ENCODE data around the gene RPS21. TPM values are rescaled to one million over a fixed set of nuclear protein-coding genes. Genes with fewer than 3 reads are reported as not detected.

Gene RPS21
- polyA plus RNA-seq, 4 donors = 692 to 1,041 (median 746) TPM

DNA sequence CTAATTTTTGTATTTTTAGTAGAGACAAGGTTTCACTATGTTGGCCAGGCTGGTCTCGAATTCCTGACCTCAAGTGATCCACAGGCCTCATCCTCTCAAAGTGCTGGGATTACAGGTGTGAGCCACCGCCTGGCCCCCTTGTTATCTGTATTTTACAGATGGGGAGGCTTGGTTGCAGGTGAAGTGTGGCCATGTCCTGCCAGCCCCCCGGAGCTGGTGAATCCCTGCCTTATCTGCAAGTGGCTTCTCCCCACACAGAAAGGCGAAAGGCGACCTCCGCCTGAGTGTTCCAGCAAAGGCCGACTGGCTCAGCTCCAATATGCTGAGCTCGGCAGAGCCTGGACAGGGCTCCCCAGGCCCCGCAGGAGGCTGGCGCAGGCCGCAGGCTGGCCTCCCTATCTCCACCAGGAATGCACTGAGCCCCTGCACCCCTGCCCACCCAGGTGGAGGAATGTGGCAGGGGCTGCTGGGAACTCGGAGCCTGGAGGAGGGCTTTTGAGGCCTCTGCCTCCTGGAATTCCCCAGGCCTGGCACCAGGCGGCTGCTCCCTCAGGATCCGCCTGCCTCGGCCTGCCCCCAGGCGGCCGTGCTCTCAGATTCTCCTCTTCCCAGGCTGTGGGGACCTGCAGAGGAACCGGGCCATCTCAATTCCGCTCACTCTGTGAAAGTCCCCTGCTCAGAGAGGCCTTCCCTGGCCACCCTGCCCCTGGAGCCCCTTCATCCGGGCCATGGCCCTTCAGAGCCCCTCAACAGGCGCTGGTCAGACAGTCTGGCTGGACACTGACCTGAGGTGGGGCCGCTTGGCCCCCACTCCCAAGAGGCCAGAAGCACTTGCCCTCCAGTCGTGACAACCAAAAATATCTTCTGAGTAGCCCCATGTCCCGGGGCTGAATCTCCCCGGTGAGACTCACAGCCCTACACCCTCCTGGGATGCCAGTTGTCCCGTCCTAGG, 10.5 kb upstream of the RPS21 start:
- no peak for DNase-seq (ENCODE audit: low read depth in 4 of 4, low spot score in 3 of 4)

DNA sequence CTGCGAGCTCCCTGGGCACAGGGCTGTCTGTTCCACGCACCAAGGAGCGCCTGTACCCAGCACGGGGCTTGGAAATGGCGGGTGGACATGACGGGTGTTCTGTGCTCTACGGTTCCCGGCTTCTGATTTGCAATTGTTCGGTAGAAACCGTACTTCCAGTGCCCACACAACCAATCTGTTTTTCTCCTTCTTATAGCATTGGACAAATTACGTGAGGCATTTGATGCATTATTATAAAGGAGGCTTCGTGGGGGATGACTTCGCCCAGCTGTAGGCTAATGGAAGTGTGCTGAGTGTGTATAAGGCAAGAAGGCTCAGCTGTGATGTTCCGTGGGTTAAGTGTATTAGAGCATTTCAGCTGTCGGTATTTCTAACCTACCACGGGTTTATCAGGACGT, 9.8 kb upstream of the RPS21 start:
- no peak for DNase-seq (ENCODE audit: low read depth in 4 of 4, low spot score in 3 of 4)

DNA sequence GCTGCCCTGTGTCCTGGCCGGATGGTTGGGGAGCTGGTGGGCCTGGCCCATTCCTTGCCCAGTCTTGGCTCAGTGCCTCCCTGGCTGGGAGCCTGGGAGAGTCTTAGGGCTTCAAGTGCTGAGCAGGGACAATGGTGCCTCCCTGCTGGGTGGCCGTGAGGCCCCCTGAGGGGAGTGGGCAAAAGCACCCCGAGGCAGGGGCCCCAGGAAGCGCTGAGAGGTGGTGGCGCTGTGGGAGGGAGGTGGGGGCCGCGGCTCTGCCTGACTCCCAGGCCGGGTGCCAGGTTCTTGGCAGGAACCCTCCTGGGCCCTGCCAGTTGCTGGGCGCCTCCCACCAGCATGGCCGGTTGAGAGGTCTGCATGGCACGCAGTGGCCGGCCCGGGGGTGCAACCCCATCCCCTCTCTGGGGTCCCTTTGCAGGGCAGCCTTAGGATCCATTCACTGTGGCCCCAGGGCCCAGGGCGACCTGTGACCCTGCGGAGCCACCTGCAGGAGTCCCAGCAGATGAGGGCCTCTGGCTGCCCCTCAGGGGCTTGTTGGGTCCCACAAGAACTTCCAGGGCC, 9.2 kb upstream of the RPS21 start:
- no peak for DNase-seq (ENCODE audit: low read depth in 4 of 4, low spot score in 3 of 4)

DNA sequence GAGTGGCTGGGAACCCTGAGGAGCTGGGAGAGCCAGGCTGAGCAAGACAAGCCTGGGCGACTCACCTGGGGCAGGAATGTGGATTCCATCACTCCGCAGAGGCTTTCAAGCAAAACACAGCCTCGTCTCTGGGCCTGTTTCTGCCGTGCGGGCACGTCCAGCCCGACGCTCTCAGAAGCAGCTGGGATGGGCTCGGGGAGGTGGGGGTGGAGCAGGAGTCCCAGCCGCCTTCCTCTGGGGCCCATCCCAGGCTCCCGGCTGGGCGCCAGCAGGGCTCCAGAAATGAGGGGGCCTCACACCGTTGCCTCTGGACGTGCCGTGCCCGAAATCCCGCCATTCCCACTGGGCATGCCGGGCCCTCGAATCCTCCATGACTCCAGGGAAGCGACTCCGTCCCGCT, 8.7 kb upstream of the RPS21 start:
- no peak for DNase-seq (ENCODE audit: low read depth in 4 of 4, low spot score in 3 of 4)

DNA sequence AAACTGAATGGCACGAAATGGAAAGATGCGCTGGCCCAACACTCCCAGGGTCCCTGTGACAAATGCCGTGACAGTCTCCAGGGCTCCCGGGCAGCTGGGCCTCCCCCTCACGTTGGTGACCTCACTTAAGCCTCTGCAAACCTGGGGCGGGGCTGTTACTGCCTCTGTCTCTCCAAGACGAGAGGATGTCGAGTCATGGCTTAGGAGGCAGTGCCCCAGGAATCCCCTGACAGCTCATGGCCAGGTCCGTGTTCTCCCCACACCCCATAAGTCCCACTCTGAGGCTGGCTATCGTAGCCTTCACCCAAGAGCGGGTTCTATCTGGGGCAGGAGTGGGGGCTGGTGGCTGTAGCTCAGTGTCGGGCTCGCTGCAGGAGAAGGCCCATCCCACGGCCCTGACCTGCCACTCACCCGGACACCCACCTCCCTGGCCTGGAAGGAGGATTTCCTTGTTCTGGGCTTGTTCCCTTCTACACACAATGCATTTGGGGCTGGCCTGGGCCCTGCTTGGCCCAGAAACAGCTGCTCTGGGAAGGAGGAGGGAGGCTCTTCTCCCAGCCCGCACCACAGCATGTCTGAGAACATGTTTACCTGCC, 5.6 kb upstream of the RPS21 start:
- no peak for DNase-seq (ENCODE audit: low read depth in 4 of 4, low spot score in 3 of 4)

DNA sequence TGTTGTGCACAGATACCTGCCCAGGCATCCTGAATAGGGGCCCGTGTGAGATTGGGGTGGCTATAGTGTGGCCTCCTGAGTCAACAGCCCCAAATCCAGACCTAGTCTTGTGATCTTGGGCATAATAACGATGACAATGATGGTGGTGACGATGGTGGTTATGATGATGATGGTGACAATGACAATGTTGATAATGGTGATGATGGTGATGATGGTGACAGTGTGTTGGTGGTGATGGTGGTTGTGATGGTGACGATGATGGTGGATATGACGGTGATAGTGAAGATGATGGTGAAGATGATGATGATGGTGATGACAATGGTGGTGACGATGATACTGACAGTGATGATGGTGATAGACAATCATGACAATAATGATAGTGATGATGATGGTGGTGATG, 5.1 kb upstream of the RPS21 start:
- no peak for DNase-seq (ENCODE audit: low read depth in 4 of 4, low spot score in 3 of 4)

DNA sequence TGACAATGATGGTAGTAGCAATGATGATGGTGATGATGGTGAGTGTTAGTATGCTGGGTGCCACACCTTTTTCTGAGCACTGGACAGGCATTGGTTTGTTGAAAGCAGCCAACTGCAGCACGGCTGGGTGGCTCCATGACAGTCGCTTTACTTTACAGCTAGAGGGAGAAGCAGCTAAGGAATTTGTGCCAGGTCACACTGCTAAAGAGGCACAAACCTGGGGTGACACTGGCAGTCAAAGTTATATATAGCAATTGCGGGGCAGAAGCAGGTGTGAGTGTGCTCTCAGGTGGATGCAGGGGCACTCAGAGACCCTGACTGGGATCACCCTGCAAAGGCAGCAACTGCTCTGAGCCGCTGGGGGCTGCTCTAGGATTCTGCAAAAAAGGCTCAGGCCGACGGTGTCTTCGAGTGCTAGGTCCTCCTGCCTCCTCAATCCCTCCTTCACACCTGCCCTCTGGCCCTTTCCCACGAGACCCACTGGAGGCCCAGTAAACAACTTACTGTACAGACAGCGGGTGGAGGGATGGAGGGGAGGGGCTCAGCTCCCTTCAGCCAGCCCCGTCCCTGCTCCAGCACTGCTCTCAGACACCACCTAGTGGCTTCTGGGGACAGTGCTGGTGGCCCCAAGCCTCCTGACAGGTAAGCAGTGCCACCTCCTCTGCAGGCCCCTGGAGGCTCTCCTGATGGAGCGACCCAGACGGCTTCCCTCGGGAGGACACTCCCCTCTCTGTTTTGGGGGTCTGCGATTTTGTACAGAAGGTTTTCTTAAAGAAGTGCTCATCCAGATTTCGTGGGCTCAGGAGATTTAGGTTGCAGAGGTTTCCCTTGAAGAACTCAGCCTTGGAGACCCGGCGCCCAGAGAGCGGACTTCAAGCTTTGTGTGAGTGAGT, 4.4 kb upstream of the RPS21 start:
- peak in 1 of 4 donors; percentile 64 for DNase-seq (ENCODE audit: low read depth in 4 of 4, low spot score in 3 of 4)

DNA sequence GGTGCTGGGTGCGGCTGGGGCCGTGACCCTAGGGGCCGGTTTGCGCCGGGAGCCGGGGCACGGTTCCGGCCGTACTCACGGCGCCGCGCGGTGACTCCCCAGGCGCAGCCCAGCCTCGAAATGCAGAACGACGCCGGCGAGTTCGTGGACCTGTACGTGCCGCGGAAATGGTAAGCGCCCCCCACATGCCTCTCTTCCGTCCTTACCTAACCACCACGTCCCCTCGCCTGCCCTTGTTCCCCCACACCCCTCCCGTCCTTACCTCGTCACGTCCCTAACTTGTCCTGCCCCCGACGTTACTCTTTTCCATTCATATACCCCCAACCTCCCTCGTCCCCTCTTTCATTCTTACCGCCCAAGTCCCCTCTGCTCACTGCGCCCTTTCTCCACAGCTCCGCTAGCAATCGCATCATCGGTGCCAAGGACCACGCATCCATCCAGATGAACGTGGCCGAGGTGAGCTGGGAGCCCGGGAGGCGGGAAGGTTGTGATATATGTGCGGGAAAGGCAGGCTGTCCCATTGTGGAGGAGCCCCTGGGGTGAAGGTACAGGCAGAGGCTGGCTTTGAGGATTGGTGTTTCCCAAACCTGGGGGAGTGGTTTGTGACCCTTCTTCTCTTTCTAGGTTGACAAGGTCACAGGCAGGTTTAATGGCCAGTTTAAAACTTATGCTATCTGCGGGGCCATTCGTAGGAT, 463 bp downstream of the RPS21 start:
- DNase-seq (ENCODE audit: low read depth in 4 of 4, low spot score in 3 of 4) = no peak

DNA sequence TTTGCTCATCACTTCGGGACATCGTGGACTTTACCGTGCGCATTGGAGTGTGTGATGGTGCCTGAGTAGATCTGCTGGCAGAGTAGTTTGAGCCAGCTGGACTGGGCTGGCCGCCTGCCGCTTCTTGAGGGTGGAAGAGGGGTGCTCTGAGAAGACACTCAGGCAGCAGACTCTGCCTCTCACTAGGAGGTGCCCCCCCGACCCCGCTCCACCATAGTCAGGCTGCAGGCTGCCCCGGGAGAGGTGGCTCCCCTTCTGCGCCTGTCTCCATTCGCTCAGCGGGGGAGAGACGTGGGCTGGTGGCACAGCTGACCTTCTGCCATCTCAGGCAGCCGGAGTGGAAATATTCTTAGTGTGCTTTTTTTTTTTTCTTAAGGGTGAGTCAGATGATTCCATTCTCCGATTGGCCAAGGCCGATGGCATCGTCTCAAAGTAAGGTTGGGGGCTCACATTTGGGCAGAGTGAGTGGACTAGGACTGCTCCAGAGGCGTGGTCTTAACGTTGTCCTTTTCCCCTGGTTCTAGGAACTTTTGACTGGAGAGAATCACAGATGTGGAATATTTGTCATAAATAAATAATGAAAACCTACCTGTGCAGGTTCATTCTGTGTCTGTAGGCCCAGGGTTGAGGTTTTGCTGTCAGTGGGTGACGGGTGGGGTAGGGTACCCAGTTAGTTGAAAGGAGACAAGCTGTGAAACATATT, 1.2 kb downstream of the RPS21 start:
- no peak for DNase-seq (ENCODE audit: low read depth in 4 of 4, low spot score in 3 of 4)

DNA sequence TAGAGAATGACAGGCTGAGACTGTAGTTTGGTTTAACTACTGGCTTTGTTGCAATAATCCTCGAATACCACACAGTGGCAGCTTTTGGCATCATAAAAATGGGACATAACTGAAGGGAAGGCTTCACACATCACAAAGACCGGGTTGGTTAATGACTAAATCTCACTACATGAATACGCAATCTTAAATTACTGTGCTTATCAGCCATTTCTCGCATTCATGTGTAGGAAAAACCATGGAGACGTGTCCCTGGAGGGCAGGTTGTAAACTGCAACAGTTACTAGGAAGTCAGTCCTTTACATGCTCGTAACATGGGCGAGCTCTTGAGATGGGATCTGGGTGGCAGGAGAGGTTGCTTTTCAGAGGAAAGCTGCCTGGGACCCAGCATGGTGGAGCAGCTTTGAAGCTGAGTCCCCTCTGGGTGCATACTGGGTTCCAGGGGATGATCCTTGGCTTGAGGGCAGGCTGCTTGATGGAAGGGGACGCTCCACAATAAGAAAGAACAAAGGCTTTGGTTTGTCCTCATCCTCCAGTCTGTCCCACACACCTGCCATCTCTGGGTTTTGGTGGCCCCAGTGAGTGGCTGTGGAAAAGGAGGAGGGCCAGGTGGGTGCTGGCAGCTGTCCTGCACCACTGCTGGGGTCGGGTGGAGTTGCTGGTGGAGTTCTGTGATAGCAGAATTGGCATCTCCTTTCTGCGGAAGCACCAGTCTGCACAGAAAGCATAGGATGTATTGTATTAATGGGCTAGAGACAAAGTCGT, 2.1 kb downstream of the RPS21 start:
- DNase-seq (ENCODE audit: low read depth in 4 of 4, low spot score in 3 of 4) = no peak

DNA sequence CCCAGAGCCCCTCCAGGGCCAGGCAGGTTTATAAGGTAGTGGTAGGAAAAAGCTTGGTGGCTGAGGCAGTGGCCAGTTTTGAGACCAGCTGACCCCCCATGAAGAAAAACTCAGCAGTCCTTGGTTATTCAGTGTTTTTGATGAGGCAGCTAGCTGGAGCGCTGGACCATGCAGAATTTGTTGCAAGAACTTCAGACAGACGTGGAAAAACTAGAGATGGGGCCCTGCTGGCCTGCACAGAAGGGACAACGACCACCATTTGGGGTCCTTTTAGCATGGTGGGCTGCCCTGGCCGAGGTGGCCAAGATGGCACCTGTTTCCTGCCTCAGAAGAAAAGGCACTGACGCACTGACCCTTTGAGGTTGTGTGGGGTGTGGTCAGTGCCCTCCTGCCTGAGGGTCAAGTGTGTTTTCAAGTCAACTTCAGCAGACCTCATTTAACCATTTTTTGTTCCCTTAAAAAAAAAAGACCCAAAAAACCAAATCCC, 2.7 kb downstream of the RPS21 start:
- DNase-seq (ENCODE audit: low read depth in 4 of 4, low spot score in 3 of 4) = no peak

DNA sequence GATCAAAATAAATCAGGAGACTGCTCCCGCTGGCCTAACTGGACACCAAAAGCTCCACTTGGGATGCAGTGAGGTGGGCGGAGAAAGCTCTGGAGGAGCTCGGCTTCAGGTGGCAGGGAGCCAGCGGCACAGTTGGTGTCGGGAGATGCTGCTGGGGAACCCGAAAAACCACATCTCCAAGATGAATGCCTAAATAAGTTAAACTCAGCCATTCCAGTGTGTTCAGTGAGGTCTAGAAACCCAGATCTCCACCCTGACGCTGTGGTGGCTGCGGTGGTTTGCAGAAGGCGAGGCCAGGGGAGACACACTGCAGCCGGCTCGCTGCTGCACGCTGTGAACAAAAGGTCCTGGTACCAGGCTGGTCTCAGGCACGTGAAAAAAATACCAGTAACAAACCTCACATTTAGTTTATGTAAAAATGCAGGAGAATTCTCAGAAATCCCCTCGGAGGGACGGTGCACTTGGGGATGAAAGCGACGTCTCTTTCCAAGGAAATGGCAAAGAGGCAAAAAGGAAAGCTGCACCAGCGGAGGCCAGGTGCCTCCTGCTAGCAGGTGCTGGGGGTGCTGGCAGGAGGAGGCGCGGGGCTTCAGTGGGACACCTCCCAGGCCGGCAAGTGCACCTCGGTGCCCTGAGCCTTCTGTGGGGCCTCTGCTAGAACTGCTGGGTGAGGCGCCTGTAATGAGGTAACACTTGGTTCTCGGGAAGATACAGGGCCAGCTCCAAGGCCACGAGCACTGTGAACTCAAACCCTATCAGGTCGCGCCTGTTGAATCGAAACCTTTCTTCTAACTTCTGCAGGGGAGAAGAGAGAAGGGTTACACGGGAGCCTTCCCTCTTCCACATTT, 3.6 kb downstream of the RPS21 start:
- no peak for DNase-seq (ENCODE audit: low read depth in 4 of 4, low spot score in 3 of 4)

DNA sequence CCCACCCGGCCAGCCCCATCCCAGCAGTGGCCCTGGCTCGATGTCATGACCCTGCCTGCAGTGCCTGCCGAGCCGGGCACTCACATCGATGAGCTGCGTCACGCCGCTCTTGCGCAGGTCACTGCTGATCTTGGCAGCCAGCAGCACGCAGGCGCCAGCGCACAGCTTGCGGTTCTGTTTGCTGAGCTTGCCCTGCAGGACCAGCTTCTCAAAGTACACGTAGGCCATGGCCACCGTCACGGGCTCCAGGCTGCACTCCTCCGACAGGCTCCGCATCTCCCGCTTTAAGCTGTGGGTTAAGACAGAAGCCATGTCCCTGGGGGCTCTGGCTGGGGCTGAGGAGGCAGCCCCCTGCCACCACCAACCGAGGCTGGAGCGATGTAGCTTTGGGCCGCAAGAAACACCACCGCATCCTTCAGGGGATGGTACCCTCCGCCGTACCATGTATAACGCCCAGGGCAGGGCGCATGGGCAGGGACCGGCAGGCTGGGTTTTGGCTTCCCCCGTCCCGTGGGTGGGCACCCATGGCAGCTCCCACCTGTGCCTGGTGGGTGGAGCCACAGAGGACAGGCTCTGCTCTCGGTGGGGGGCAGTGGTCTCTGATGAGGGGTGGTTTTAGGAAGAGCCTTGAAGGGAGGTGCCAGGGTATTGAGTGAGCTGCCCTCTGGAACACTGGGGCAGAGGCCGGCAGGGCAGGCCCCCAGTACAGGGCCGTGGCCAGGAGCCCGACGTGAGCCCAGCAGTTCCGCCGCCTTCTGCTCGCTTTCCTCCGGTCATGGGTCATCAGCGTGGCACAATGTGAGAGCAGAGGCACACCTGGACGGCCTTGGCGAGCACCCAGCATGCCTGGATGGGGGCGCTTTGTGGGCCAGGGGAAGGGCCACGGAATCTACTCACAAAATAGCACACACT, 4.5 kb downstream of the RPS21 start:
- DNase-seq (ENCODE audit: low read depth in 4 of 4, low spot score in 3 of 4) = no peak

DNA sequence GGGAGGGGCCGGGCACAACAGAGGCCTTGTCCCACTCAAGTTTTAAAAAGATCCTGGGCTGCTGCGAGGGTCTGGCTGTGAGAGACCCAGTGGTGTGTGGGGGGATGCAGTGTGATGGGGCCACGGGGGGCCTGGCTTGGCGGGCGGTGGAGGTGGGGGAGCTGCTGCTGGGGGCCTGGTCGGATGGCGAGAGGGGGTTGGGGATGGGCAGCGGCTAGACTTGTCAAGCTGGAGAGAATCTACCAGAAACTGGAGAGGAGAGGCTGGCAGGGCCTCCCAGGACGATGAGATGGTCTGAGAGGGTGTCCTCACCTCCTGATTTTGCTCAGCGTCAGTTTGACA, 5.1 kb downstream of the RPS21 start:
- no peak for DNase-seq (ENCODE audit: low read depth in 4 of 4, low spot score in 3 of 4)

DNA sequence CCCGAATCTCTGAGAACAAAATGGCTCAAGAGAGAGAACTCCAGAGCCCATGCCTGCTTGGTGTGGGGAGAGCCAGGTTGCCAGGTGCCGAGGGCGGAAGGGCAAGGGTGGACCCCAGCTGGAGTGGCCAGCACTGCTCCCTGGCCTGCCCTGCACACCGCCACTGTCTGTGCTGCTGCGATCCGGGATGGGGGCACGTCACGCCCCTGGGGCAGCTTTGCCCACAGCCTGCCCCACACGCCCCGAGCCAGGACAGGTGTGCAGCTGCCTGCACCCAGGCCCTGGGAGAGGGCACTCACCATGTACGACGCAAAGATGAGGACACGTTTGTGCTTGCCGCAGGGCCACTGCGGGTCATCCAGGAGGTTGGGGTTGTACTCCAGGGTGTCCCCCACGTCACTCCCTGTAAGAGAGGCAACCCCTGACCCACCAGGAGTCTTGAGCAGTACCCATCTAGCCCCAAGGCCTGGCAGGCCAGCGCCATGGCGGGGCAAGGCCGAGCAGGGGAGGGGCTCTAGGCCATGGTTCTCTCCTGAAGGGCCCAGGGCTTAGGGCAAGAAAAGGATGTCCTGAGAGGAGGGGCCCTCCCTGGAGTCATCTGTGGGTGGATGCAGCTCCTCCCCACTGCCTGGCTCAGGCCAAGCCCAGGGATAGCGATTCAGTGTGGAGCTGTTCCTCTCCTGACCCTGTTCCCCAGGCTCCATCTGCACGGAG, 5.9 kb downstream of the RPS21 start:
- no peak for DNase-seq (ENCODE audit: low read depth in 4 of 4, low spot score in 3 of 4)

DNA sequence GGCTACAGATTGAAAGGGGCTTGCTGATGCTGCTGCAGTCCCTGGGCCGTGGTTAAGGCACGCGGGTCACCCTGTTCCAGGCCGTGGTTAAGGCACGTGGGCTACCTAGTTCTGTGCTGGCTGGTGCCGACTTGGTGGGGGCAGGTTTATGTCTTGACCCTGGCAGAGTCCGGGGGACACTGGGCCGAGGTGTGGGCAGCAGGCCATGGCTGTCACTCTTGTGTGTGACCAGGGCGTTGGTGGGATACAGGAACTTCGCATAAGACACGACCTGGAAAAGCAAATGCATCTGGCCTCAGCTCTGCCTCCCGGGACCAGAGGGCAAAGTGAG, 6.4 kb downstream of the RPS21 start:
- DNase-seq (ENCODE audit: low read depth in 4 of 4, low spot score in 3 of 4) = no peak
